SKM-1 (cell line): Measurements from ENCODE around the gene TXK.
"Not testable (repeated sequence)": the region's sequence is repeated elsewhere in the genome, so short reads cannot be mapped to it uniquely, and the experiment has no call there.

Experiments used
- DNase-seq: peaks from one replicate; lab custom pipeline; 2025; ENCODE audit not compliant: unreplicated experiment; lab: John Stamatoyannopoulos, UW

The TXK gene

GRCh38 chr4:48134081-48134480, at the start of gene TXK:
Gene TXK (minus strand): TSS chr4:48134250. CDS start chr4:48134170, 80 bp downstream.
- no peak for DNase-seq

- DNase-seq, result no peak
These were observed 46.2 kb upstream of the TXK start for GRCh38 chr4:48180234-48180633.

- DNase-seq, result no peak
These were observed 44.9 kb upstream of the TXK start for GRCh38 chr4:48178931-48179330.

- no peak for DNase-seq
These were observed 41.8 kb upstream of the TXK start for GRCh38 chr4:48175806-48176205.

- DNase-seq, result no peak
These were observed 41.3 kb upstream of the TXK start for GRCh38 chr4:48175328-48175727.

GRCh38 chr4:48173056-48173991, 39.3 kb upstream of the TXK start:
- DNase-seq, result no peak

- no peak for DNase-seq
These were observed 38.6 kb upstream of the TXK start for GRCh38 chr4:48172651-48173050.

- no peak for DNase-seq
These were observed 35.6 kb upstream of the TXK start for GRCh38 chr4:48169636-48170035.

GRCh38 chr4:48167538-48168263, 33.7 kb upstream of the TXK start:
- no peak for DNase-seq

- not testable (repeated sequence) for DNase-seq
These were observed 30.5 kb upstream of the TXK start for GRCh38 chr4:48164561-48164960.

- DNase-seq, result no peak
These were observed 29.7 kb upstream of the TXK start for GRCh38 chr4:48163746-48164145.

- no peak for DNase-seq
These were observed 28.1 kb upstream of the TXK start for GRCh38 chr4:48162162-48162561.

GRCh38 chr4:48157271-48157670, 23.2 kb upstream of the TXK start:
- no peak for DNase-seq

- no peak for DNase-seq
These were observed 22.4 kb upstream of the TXK start for GRCh38 chr4:48156423-48156822.

- no peak for DNase-seq
These were observed 19.9 kb upstream of the TXK start for GRCh38 chr4:48153791-48154550.

GRCh38 chr4:48152259-48152658, 18.2 kb upstream of the TXK start:
- no peak for DNase-seq

- DNase-seq, result no peak
These were observed 15.8 kb upstream of the TXK start for GRCh38 chr4:48149827-48150370.

- DNase-seq, result no peak
These were observed 13.6 kb upstream of the TXK start for GRCh38 chr4:48147621-48148020.

- DNase-seq, result peak; percentile 23
These were observed 7.0 kb upstream of the TXK start for GRCh38 chr4:48141048-48141447.

- no peak for DNase-seq
These were observed 5.6 kb upstream of the TXK start for GRCh38 chr4:48139691-48140090.

GRCh38 chr4:48138936-48139335, 4.9 kb upstream of the TXK start:
- DNase-seq, result no peak
